Measurements from ENCODE around the gene KIAA1217. TPM values are rescaled to one million over a fixed set of nuclear protein-coding genes. Genes with fewer than 3 reads are reported as not detected.

The KIAA1217 gene
- total RNA-seq, 2 experiments from 2014 or later: 0.67 to 1.3 TPM

DNA sequence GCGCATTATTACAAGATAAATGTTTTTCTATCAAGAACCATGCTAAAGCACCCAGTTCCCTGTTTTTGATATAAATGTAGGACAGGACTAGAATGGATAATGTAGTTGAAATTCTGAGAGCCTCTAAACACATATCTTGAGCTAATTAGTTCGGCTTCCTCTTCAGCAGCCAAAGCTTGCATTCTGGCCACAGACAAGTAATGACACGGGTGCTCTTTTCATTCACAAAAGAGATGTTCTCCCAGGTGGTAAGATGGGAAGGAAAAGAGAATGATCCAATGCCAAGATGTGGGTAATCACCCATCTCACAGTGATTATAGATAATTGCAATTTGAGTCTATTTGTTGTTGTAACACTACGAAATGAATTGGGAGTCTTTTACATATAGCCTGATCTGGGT lies 246.5 kb downstream of the KIAA1217 start:
- Mint-ChIP-seq H3K27me3 (peaks cover 40% of the 10 kb centered on the region), H3K4me1 (ENCODE audit: low read depth) (peaks cover 6% of the 10 kb centered on the region), H3K4me3 (no peak overlapping the region), H3K27ac (no peak overlapping the region), H3K36me3 (ENCODE audit: low read depth) (no peaks in the 10 kb centered on the region), H3K9me3 (no peaks in the 10 kb centered on the region)
- intact Hi-C loops (cut with micrococcal nuclease): no loop called here
- CTCF ChIA-PET: no interaction called here
- ATAC-seq: no peak
- TF ChIP-seq, protein P1, sequence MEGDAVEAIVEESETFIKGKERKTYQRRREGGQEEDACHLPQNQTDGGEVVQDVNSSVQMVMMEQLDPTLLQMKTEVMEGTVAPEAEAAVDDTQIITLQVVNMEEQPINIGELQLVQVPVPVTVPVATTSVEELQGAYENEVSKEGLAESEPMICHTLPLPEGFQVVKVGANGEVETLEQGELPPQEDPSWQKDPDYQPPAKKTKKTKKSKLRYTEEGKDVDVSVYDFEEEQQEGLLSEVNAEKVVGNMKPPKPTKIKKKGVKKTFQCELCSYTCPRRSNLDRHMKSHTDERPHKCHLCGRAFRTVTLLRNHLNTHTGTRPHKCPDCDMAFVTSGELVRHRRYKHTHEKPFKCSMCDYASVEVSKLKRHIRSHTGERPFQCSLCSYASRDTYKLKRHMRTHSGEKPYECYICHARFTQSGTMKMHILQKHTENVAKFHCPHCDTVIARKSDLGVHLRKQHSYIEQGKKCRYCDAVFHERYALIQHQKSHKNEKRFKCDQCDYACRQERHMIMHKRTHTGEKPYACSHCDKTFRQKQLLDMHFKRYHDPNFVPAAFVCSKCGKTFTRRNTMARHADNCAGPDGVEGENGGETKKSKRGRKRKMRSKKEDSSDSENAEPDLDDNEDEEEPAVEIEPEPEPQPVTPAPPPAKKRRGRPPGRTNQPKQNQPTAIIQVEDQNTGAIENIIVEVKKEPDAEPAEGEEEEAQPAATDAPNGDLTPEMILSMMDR (IDR thresholded peaks at IDR 0.05): no peak
- DNase-seq: no peak
- POLR2A ChIA-PET: no interaction called here

DNA sequence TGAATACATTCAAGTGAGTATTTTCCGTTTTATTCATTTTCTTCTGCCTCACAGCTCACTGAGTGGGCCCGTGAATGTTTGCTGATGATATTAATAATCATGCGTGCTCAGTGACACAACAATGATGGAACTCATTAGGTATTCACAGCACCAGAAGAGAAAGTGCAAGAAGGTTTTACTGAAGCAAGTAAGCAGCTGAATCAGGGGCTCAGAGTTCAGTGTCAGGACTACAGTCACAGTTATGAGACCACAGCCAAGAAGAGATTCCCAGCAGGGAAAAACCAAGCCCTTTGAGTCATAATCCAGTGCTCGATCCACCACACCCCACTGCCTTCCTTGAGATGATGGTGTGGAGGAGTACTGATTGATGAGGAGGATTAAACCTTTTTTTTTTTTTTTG lies 247.4 kb downstream of the KIAA1217 start:
- no peak overlapping the region for H3K27ac Mint-ChIP-seq
- no peak overlapping the region for H3K4me3 Mint-ChIP-seq
- no peaks in the 10 kb centered on the region for H3K9me3 Mint-ChIP-seq
- H3K27me3 Mint-ChIP-seq: peaks cover 39% of the 10 kb centered on the region
- ATAC-seq: no peak
- H3K4me1 Mint-ChIP-seq (ENCODE audit: low read depth): peaks cover 6% of the 10 kb centered on the region
- no peaks in the 10 kb centered on the region for H3K36me3 Mint-ChIP-seq (ENCODE audit: low read depth)
- TF ChIP-seq, protein P1 (IDR thresholded peaks at IDR 0.05): no peak
- intact Hi-C loops (cut with micrococcal nuclease): no loop called here
- ChIA-PET POLR2A (no interaction called here), CTCF (no interaction called here)
- DNase-seq: no peak

DNA sequence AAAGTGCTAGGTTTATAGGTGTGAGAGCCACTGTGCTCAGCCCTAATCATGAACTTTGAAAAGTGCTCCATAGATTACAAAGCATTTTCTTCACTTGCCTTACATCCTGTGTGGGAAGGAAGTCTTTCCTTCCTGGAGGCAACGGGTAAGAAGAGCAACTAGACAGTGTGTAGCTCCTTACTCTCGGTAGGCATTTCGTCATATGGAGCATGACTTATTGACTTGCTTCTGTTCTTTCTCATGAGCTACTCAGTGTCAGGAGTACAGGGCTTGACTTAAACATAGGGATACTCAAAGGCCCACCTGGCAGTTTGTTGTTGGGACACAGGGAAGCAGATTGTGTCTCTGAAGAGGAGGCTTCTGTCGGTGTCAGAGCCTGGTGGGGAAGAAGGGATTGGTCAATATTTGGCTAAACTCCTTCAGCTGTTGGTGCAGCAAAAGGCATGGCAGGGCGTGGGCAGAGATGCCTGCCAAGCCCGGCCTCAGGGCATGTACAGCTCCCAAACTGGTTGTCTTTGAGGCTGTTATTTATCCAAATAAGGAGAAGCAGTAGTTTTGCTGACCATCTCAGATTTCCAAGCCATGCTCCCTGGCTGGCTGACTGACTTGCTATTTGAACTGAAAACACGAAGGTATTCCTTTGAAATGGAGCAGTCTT lies 248.9 kb downstream of the KIAA1217 start:
- Mint-ChIP-seq H3K36me3 (ENCODE audit: low read depth) (no peaks in the 10 kb centered on the region), H3K4me1 (ENCODE audit: low read depth) (peaks cover 4% of the 10 kb centered on the region), H3K27ac (no peak overlapping the region), H3K4me3 (no peak overlapping the region), H3K9me3 (no peaks in the 10 kb centered on the region), H3K27me3 (peaks cover 35% of the 10 kb centered on the region)
- intact Hi-C loops (cut with micrococcal nuclease): no loop called here
- DNase-seq (no peak), ATAC-seq (no peak)
- TF ChIP-seq, protein P1 (IDR thresholded peaks at IDR 0.05): no peak
- CTCF ChIA-PET: no interaction called here
- POLR2A ChIA-PET: no interaction called here

DNA sequence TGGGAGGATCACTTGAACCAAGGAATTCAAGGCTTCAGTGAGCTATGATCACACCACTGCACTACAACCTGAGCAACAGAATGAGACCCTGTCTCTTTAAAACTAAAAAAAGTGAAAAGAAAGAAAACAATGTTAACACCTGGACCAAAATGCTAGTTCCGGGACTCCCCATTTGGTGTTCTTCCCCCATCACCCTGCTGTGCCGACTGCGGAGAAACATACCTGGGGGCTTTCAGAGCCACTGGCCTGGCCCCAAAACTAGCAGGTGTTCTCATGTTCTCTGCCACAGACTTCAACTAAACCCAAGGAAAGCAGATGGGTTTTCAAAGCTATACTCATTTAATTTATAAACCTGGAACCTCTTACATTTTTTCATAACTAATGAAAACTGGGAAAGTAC lies 250.9 kb downstream of the KIAA1217 start:
- Mint-ChIP-seq H3K27me3 (peaks cover 24% of the 10 kb centered on the region), H3K4me1 (ENCODE audit: low read depth) (peaks cover 20% of the 10 kb centered on the region), H3K36me3 (ENCODE audit: low read depth) (no peaks in the 10 kb centered on the region), H3K9me3 (no peaks in the 10 kb centered on the region), H3K27ac (no peak overlapping the region), H3K4me3 (no peak overlapping the region)
- ATAC-seq: no peak
- TF ChIP-seq, protein P1 (IDR thresholded peaks at IDR 0.05): no peak
- ChIA-PET CTCF (no interaction called here), POLR2A (no interaction called here)
- DNase-seq: no peak
- intact Hi-C loops (cut with micrococcal nuclease): no loop called here

DNA sequence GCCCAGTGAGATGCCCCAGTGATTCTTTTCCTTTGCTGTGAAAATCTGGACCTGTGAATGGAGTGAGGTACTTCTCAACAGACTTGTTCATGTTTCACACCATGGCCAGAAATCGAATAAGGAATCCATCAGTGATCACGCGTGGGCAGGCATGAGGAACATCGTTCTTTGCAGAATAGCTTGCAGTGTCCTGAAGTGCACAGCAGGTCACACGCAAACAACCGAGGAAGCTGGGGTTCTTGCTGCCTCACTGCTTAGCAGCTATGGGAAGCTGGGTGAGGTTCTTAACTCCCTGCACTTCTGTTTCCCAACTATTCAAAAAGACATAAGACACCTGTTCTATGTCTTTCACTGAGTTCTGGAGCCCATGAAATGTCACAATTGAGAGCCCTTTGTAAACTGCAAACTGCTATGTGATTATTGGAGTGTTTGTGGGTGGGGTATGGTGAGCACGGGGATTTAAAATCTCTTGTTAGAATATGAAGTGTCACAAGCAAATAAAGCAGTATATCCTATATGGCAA lies 253.4 kb downstream of the KIAA1217 start:
- Mint-ChIP-seq H3K4me3 (no peak overlapping the region), H3K36me3 (ENCODE audit: low read depth) (no peaks in the 10 kb centered on the region), H3K4me1 (ENCODE audit: low read depth) (peaks cover 40% of the 10 kb centered on the region), H3K9me3 (no peaks in the 10 kb centered on the region), H3K27ac (no peak overlapping the region), H3K27me3 (peaks cover 20% of the 10 kb centered on the region)
- ChIA-PET POLR2A (no interaction called here), CTCF (no interaction called here)
- DNase-seq: no peak
- TF ChIP-seq, protein P1 (IDR thresholded peaks at IDR 0.05): no peak
- intact Hi-C loops (cut with micrococcal nuclease): no loop called here
- ATAC-seq: no peak
